GM12875 (cell line): ENCODE results near the gene GGTA1.

ENCODE experiments used
- H3K4me3 ChIP-seq: one replicate; pipeline ENCODE4 v1.5.1; 2011; ENCODE audit warnings: low read depth, low read length, control low read depth
- CTCF ChIP-seq: IDR thresholded peaks from 2 replicates; pipeline ENCODE4 v1.5.1; 2011; ENCODE audit warnings: low read depth, mild to moderate bottlenecking, control low read depth, inconsistent platforms, low read length, moderate library complexity, borderline replicate concordance; ENCODE audit not compliant: insufficient read depth

The GGTA1 gene

GRCh38 chr9:121455527-121456239 lies 44.0 kb downstream of the GGTA1 start:
- TF ChIP-seq CTCF, result no peak
- no peak overlapping the region for H3K4me3 ChIP-seq

- no peak overlapping the region for H3K4me3 ChIP-seq
- no peak for TF ChIP-seq CTCF
Observed at GRCh38 chr9:121454972-121455371, 44.7 kb downstream of the GGTA1 start.

GRCh38 chr9:121453232-121453892 lies 46.3 kb downstream of the GGTA1 start:
- H3K4me3 ChIP-seq, result no peak overlapping the region

GRCh38 chr9:121452085-121452484 lies 47.6 kb downstream of the GGTA1 start:
- H3K4me3 ChIP-seq, result no peak overlapping the region
- TF ChIP-seq CTCF, result no peak

More at GRCh38 chr9:121453232-121453892, 46.3 kb downstream of the GGTA1 start:
- TF ChIP-seq CTCF, result no peak

- no peak for TF ChIP-seq CTCF
- H3K4me3 ChIP-seq, result no peak overlapping the region
Observed at GRCh38 chr9:121451586-121451985, 48.1 kb downstream of the GGTA1 start.

GRCh38 chr9:121450241-121450640 lies 49.4 kb downstream of the GGTA1 start:
- TF ChIP-seq CTCF, result no peak
- H3K4me3 ChIP-seq, result no peak overlapping the region

- no peak for TF ChIP-seq CTCF
- H3K4me3 ChIP-seq, result no peak overlapping the region
Observed at GRCh38 chr9:121449786-121450185, 49.9 kb downstream of the GGTA1 start.
